Effector CD4-positive, alpha-beta T cell (primary cell): ENCODE results near the gene EPN3.

Experiments
- DNase-seq: peaks from one replicate; pipeline ENCODE4 v3.0.0-alpha.2; 2020

Gene EPN3

DNA sequence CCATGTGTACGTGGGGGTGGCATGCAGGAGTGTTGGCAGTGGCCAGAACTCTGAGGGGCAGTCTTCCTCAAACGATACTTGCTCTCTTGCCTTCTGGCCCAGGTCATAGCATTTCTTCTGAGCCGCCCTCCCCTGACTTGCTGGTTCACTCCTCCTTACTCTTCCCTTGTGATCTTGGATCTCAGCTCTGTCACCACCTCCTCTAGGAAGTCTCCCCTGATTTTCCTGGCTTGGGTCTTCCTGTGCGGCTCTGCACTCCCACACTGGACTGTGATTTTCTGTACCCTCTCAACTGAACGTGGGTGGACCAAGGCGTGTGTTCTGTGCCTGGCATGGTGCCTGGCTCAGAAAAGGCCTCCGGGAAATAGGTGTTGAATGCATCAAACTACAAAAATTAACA is 2.9 kb downstream of the EPN3 start:
- no peak for DNase-seq

DNA sequence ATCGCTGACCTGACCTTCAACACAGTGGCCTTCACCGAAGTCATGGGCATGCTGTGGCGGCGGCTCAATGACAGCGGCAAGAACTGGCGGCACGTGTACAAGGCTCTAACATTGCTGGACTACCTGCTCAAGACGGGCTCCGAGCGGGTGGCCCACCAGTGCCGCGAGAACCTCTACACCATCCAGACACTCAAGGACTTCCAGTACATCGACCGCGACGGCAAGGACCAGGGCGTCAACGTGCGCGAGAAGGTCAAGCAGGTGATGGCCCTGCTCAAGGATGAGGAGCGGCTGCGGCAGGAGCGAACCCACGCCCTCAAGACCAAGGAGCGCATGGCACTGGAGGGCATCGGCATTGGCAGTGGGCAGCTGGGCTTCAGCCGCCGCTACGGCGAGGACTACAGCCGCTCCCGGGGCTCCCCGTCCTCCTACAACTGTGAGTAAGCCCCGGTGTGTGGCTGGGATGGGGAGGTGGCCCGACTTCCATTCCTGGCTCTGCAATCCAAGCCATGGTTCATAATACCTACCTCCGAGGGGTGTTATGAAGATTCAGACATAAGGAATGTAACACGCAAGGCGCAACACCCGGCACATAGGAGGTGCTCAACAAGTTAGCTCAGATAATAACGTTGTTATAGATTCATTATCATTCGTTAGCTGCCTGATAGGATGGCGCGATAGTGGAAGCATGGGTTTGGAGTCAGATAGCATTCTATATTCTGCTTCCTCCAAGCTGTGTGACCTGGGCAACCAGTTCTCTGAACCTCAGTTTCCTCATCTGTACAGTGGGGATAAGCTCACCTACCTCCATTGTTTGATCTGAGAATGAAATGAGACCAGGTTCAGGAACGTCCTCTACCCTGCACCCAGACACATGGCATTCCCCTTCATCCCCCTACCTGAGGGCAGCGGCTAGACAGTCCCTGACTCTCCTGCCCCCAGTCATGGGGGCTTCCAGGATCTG is 4.4 kb downstream of the EPN3 start:
- no peak for DNase-seq

DNA sequence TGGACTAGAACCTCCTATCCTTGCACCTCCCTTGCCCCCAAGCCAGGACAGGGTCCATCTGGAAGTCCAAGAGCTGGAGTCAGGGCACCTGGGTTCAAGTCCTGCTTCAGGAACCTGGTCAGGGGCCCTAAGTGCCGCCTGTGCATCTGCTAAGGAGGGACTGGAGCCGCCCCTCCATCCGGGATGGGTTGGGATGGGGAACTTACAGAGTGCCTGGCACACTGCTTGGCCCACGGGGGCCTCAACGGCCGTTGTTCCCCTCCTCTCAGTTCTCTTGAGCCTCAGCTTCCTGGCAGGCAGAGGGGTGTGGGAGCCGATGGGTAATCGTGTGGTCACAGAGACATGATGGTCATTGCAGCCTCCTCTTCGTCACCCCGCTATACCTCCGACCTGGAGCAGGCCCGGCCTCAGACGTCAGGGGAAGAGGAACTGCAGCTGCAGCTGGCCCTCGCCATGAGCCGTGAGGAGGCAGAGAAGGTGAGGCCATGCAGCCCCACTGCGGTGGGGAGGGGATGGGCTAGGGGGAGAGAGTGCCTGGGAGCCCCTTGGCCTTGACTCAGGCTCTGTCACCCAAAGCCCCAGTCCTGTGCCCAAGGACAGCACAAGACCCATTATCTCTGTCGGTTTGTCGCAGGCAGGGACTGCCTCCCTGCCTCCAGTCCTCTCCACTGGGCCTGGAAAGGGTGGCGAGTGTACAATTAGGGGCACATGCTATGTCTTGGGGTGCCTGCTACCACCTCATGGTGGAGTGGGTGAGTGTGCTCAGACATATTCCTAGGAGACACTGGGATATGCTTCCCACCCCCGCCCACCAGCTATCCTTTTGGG is 5.4 kb downstream of the EPN3 start:
- no peak for DNase-seq

DNA sequence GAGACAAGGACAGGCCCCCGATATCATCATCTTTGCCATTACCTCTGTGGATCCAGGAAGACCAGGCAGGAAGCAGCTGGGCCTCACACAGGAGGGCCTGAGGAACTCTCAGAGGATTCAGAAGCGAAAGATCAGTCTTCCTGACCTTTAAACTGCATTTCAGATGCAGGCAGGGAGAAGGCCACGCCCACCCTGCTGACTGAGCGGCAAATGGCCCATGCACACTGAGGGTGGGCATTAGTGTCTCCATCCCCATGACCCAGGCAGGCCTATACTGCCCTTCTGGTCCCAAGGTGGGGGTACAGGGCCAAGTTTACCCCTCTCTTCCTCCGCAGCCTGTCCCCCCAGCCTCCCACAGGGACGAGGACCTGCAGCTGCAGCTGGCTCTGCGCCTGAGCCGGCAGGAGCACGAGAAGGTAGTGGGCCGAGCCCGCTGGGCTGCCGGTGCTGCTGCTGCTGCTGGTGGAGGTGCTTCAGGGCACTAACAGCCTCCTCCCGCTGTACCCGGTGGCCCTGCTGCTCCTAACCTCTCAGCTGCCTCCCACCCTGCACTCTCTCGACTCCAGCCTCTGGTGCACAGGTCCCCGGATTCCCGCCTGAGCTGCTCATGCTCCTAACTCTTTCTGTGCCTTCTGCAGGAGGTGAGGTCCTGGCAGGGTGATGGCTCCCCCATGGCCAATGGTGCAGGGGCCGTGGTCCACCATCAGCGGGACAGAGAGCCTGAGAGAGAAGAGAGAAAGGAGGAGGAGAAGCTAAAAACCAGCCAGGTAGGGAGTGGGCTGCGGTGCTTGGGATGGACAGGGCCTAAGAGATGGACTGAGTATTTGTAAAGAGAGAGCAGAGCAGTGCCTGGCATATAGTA is 6.2 kb downstream of the EPN3 start:
- no peak for DNase-seq

DNA sequence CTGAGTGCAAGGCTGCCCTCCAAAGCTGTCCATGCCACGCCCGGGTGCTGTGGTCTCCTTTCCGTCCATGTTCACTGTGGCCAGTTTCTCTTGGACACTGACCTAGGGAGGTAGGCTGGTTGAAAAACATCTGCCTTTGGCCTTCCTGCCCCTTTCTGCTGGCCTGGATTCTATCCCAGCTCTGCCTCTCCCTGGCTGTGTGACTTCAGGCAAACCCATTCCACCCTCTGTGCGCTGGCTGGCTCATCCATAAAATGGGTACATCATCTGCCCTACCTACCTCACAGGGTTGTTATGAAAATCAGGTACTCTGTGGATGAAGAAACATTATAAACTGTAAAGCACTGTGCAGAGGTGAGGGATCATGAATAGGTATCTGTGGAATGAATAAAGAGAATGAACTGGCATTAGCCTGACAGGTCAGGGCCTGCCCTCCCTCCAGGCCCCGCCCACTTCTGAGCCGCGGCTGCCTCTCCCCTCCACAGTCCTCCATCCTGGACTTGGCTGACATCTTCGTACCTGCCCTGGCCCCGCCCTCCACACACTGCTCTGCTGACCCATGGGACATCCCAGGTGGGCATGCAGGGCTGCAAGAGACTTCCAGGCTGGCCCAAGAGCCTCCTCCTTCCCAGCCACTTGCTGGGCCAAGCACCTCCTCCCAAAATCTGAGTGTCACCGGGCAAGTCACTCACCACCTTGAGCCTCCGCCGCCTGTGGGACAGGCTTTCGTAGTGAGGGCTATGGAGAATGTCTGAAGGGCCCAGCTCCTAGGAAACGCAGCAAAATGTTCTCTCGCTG is 7.4 kb downstream of the EPN3 start:
- DNase-seq: no peak

DNA sequence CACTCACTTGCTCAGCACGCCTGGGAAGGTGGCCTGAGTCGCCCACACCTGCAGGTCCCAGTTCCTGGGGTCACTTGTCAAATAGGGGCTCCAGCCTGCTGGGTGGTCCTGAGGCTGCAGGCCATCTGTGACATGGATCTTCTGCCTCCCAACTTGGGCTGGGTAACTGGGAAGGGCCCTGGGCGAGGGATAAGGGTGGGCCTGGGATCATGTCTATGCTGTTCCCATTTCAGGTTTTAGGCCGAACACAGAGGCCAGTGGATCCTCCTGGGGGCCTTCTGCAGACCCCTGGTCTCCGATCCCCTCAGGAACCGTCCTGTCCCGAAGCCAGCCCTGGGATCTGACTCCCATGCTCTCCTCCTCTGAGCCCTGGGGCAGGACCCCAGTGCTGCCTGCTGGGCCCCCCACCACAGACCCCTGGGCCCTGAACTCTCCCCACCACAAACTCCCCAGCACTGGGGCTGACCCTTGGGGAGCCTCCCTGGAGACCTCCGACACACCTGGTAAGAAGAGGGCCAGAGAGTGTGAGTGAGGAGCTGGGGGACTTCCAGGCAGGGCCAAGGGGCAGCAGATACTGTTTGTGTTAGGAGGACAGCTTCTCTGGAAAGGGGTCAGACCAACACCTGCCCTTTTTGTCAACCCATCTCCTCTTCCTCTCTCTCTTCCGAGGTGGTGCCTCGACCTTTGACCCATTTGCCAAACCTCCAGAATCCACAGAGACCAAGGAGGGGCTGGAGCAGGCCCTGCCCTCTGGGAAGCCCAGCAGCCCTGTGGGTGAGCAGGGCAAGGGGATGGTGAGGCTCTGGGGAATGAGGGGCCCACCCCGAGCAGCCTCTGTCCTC is 8.2 kb downstream of the EPN3 start:
- DNase-seq: no peak

DNA sequence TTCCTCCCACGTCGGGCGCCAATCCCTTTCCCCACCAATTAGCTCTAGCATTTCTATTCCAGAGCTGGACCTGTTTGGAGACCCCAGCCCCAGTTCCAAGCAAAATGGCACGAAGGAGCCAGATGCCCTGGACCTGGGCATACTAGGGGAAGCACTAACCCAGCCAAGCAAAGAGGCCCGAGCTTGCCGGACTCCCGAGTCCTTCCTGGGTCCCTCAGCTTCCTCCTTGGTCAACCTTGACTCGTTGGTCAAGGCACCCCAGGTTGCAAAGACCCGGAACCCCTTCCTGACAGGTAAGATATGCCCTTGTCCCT is 8.8 kb downstream of the EPN3 start:
- no peak for DNase-seq

DNA sequence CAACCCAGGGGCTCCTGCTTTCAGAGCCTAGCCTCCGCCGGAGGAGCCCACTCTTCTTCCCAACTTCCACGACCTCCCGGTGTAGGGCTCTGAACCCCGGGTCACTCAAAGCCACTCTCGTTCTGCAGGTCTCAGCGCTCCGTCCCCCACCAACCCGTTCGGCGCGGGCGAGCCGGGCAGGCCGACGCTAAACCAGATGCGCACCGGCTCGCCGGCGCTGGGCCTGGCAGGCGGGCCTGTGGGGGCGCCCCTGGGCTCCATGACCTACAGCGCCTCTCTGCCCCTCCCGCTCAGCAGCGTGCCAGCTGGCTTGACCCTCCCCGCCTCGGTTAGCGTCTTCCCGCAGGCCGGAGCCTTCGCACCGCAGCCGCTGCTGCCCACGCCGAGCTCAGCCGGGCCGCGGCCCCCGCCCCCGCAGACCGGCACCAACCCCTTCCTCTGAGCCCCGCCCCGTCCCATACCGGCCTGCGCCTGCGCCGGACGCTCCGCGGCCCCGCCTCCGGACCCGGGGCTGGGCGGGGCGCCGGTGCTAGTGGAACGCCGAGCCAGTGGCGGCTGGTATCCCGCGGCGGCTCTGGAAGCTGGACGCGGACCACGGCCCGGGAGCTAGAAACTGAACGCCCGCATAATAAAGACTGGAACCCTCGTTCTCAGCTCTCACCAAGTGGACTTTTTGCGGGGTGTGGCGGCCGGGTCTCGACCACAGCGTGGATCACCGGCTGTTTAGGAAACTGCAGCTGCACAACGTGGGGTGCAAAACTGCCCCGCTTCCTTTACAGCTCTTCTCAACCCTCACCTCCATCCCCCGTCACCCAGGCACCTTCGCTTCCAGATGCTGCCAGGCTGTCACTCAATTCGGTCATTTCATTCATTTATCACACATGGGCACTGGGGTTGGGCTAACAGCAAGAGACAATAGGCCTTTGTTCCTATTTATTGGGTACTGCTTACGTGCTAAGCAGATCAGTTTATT is 9.5 kb downstream of the EPN3 start:
- DNase-seq: peak; percentile 68

DNA sequence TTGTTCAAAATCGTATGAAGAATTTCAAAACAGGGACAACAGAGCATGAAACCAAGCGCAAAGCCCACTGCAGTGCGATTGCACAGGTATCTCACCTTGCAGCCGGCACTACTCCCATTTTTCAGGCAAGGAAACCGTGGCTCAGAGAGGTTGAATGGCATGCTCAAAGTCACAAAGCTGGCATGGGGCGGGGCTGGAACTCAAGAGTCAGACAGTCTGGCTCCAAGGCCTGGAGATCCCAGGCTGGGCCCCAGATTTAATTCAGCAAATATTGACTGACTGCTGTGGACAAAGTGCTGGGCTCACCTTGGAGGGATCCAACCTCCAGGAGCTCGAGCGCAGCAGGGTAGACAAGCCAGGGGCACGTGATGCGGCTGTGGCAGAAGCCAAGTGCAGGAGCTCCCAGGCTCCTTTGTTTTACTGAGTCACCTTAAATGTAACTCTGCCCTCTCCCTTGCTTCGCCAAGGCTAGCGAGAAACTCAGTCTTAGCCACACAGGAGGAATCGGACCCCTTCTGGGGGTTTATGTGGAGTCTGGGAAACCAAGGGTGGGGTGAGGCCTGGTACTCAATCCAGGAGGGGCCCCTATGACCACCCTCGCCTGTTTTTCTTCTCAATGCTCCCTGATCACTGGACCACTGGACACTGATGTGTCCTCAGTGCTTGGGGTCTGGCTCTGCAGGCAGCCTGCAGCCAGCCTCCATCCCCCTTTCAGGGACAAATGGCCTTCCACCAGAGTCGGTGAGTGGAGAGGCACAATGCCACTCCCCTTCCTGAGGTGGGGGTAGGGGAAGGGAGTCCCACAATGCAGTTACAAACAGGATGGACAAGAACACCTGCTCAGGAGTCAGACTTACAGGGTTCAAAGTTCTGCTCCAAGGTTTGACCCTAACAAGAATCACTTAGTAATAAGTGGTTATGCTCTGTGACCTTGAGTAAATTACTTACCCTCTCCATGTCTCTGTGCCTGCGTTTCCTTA is 10.6 kb downstream of the EPN3 start:
- DNase-seq: no peak

DNA sequence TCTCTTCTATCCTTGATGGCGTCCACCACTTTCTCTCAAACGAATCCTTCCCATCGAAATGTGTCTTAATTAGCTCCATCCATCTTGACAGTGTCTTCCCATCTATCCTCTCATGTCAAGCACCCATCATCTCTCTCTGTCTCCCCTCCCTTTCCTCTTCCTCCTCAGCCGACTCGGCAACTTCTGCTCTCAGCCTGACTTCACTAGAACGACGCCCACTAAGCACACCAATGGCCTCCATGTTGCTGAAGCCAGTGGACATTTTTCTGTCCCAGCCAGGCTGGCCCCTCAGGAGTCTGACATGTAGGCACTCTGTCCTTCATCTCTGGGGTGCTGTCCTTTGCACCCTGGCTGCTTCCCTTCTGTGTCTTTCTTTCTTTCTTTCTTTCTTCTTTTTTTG is 12.0 kb downstream of the EPN3 start:
- DNase-seq: no peak

DNA sequence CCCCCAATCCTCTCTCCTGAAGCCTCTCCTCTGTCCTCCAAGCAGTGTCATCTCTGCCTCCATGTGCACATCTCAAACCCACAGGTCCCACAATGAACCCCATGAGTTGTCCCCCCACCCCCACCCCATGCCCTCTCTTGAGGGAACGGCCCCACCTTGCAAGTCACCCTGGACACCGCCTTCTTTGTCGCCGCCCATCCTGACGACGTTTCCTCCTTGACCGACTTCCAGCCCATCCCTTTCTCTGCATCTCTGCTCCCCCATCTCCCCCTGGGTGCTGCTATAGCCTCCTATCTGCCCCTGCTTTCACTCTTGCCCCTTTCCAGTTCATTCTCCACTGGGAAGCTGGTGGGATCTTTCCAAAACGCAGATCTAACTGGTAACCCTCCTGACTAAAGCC is 12.8 kb downstream of the EPN3 start:
- no peak for DNase-seq

DNA sequence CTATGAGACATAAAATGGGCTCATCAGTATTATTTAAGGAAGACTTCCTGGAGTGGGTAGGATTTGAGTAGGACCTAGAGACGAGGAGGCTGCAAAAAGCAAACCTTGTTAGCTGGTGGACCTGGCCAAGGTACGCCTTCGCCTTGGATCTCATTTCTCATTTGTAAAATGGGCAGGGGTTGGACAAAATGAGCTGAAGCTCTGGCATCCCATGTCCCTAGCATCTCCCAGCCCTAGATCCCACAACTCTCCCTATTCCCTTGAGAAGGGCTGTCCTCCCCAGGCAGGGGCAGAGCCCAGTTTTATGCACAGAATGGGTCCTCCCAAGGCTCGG is 14.1 kb downstream of the EPN3 start:
- no peak for DNase-seq

DNA sequence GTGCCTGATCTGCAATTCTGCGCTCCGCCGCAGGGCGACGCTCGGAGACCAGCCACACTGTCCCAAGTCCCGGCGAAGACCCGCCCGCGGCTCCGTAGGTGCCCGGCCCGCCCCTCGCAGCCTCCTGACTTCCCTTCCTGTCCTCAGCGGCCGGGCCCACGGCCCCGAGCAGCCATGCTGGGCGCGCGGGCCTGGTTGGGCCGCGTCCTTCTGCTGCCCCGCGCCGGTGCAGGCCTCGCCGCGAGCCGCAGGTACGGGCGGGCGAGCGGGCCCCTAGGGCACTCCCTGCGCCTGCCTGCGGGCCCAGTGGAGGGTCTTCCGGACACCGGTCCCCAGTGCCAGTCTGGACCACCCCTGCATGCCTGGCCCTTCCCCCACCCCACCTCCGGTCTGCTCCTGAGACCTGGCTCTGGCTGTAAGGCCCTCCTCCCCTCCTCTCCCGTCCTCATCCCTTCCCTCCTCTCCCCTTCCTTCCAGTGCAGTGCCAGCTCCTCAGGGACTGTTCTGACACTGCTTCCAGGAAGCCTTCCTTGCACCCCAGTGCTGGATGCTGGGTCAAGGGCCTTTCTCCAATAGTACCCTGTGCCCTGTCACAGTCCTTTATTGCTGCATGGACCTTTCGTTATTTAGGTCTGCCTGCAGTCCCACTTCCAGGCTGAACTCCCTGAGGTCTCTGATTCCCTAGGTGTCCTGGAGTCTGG is 14.7 kb downstream of the EPN3 start, which contains the start of gene SPATA20:
TSS of gene SPATA20 (plus strand) at position 140 of the 701 bp plus-strand sequence. CDS start at position 175, 35 bp downstream.
- DNase-seq: peak; percentile 73

DNA sequence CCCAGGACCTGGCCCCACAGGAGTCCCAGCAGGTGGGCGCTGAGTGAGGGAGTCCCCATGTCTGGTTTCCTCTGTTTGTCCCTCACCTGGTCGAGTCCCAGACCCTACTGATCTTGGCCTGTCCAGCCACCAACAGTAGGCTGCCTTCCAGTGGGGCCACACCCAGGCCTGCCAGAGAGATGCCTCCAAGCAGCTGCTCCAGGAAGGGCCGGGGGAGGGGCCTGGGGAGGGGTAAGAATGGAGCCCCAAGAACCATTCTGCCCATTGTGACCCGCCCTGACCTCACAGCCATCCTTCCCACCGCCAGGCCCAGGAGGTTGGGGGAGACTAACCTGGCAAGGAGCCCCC is 15.2 kb downstream of the EPN3 start:
- no peak for DNase-seq

DNA sequence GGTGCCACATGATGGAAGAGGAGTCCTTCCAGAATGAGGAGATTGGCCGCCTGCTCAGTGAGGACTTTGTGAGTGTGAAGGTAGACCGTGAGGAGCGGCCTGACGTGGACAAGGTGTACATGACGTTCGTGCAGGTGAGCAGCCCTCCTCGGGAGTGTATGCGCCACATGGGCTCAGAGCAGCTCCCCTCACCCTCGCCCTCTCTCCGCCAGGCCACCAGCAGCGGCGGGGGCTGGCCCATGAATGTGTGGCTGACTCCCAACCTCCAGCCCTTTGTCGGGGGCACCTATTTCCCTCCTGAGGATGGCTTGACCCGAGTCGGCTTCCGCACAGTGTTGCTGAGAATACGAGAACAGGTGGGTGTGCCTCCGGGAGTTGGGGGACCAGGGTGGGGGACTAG is 16.3 kb downstream of the EPN3 start:
- DNase-seq: no peak

DNA sequence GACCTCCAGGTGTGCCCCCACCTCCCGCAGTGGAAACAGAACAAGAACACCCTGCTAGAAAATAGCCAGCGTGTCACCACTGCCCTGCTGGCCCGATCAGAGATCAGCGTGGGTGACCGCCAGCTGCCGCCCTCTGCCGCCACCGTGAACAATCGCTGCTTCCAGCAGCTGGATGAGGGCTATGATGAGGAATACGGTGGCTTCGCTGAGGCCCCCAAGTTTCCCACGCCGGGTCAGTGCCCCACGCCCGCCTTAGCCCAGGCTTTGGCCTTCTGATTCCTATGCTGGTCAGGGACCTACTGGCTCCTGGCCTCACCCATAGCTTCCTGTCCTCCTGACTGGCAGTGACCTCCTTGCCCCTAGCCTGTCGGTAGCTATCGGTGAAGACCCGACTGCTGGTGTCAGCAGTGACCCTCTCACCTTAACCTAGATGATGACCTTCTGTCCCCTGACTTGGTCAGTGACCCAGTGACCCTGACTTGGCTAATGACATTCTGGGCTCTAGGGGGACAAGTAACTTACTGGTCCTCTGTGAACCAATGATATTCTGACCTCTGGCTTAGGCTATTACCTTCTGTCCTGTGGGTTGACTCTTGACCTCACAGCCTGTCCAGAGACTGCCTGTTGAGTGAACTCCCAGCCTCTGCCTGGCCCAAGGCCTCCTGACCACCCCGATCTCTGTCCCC is 16.9 kb downstream of the EPN3 start:
- DNase-seq: no peak

DNA sequence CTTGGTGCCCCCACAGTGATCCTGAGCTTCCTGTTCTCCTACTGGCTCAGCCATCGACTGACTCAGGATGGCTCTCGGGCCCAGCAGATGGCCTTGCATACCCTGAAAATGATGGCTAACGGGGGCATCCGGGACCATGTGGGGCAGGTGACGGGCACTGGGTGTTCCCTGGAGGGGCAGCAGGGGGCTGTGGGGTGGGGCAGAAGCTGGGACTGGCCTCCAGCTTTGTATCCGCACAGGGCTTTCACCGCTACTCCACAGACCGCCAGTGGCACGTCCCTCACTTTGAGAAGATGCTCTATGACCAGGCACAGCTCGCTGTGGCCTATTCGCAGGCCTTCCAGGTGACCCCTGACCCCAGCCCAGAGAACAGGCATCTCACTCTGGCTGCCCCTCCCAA is 17.4 kb downstream of the EPN3 start:
- DNase-seq: no peak
